OCI-LY3 (cell line): ENCODE measurements around the gene TMEM132D.

Experiments
- H2AFZ ChIP-seq: fragments of 200-600, 300-600 bp; shearing (Covaris generic); 2 replicates; pipeline ENCODE4 v1.6.0; 2014; ENCODE audit warnings: antibody characterized with exemption, low read depth, low read length
- H3K27ac ChIP-seq: fragments of 200-600, 300-600 bp; sonication (generic); 2 replicates; pipeline ENCODE4 v1.5.1; 2014; ENCODE audit warnings: mild to moderate bottlenecking, low read length, moderate library complexity, mixed read lengths
- H3K27me3 ChIP-seq: fragments of 200-600, 300-600 bp; sonication (generic); 2 replicates; pipeline ENCODE4 v1.6.1; 2014; ENCODE audit warnings: low read depth, low read length, mixed read lengths
- H3K36me3 ChIP-seq: fragments of 200-600, 300-600 bp; sonication (generic); replicated peaks from 2 replicates; pipeline ENCODE3; 2014; ENCODE audit warnings: low read depth, low read length, mixed read lengths
- H3K4me1 ChIP-seq: fragments of 300-600, 200-600 bp; sonication (generic); 2 replicates; pipeline ENCODE4 v1.6.1; 2014; ENCODE audit warnings: low read length, mixed read lengths
- H3K4me2 ChIP-seq: fragments of 200-600, 300-600 bp; sonication (generic); 2 replicates; pipeline ENCODE4 v1.6.1; 2014; ENCODE audit warnings: low read length, mixed read lengths
- H3K4me3 ChIP-seq: fragments of 300-600, 200-600 bp; sonication (generic); 2 replicates; pipeline ENCODE4 v1.5.1; 2014; ENCODE audit warnings: antibody characterized with exemption, mild to moderate bottlenecking, low read length, moderate library complexity
- H3K79me2 ChIP-seq: fragments of 300-600, 200-600 bp; shearing (Covaris generic); 2 replicates; pipeline ENCODE4 v1.6.1; 2014; ENCODE audit warnings: mild to moderate bottlenecking, low read length, mixed read lengths
- H3K9ac ChIP-seq: fragments of 300-600, 200-600 bp; shearing (Covaris generic); 2 replicates; pipeline ENCODE4 v1.6.0; 2014; ENCODE audit warnings: mild to moderate bottlenecking, low read length, moderate library complexity
- H3K9me3 ChIP-seq: fragments of 200-600, 300-600 bp; shearing (Covaris generic); 2 replicates; pipeline ENCODE4 v1.6.1; 2014; ENCODE audit warnings: low read length, mixed read lengths; ENCODE audit not compliant: insufficient read depth
- H4K20me1 ChIP-seq: fragments of 200-600, 300-600 bp; sonication (generic); 2 replicates; pipeline ENCODE4 v1.6.1; 2016; ENCODE audit warnings: low read length, mixed read lengths; ENCODE audit not compliant: insufficient read depth
- CTCF ChIP-seq: fragments of 200-600, 300-600 bp; sonication (generic); IDR thresholded peaks from 2 replicates; pipeline ENCODE4 v1.5.1; 2014; ENCODE audit warnings: antibody characterized with exemption, low read length, low read depth
- EZH2phosphoT487 ChIP-seq: fragments of 200-600 bp; shearing (Covaris generic); IDR thresholded peaks from 2 replicates; pipeline ENCODE4 v1.6.1; 2018; ENCODE audit warnings: antibody characterized with exemption, mixed run types, low read depth

The TMEM132D gene

DNA sequence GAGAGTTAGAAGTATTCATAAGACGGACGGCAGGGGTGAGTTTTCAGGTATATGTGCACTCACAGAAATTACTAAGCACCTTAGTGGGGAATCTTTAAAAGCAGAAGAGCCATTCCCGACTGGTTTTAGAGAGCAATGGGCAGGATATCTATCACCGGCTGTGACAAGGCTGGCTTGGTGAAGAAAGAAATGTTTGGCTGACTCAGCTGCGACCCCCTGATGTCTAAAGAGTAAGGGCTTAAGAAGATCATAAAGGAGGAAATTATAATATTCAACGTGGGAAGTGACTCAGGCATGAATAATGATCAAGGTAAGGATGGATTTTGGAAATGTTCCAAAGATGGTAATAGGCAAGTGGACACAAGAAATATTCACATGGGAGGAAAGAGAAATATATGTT lies 407.6 kb downstream of the TMEM132D start:
- Histone ChIP-seq H3K4me3 (no peak overlapping the region), H2AFZ (no peak overlapping the region), H4K20me1 (no peaks in the 10 kb centered on the region), H3K9ac (no peak overlapping the region), H3K4me1 (no peaks in the 10 kb centered on the region), H3K27ac (no peak overlapping the region), H3K79me2 (no peaks in the 10 kb centered on the region), H3K27me3 (no peaks in the 10 kb centered on the region), H3K36me3 (no peaks in the 10 kb centered on the region), H3K9me3 (no peaks in the 10 kb centered on the region), H3K4me2 (no peak overlapping the region)
- TF ChIP-seq EZH2phosphoT487, result no peak
- TF ChIP-seq CTCF, result no peak

DNA sequence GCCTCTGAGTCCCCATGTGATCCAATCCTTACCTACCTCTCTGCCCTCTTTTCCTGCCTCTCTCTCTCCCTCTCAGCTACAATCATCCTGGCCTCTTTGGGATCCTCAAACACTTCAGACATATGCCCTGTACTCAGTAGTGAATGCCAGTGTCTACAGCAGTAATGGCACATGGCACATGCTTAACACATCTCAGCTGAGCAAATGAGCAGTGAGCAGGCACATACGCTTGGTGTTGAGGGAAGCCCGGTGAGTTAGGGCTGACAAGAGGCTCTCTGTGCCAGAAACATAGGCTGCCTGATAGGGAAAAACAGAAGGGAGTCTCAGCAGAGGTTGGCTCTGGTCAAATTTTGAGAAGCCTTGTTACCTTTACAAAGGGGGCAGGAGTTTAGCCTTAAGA lies 409.1 kb downstream of the TMEM132D start:
- H2AFZ ChIP-seq, result no peak overlapping the region
- H4K20me1 ChIP-seq, result no peaks in the 10 kb centered on the region
- H3K36me3 ChIP-seq, result no peaks in the 10 kb centered on the region
- H3K4me3 ChIP-seq, result no peak overlapping the region
- H3K27ac ChIP-seq, result no peak overlapping the region
- H3K27me3 ChIP-seq, result no peaks in the 10 kb centered on the region
- no peaks in the 10 kb centered on the region for H3K79me2 ChIP-seq
- no peak overlapping the region for H3K9ac ChIP-seq
- TF ChIP-seq EZH2phosphoT487 (no peak), CTCF (no peak)
- no peaks in the 10 kb centered on the region for H3K9me3 ChIP-seq
- no peaks in the 10 kb centered on the region for H3K4me1 ChIP-seq
- H3K4me2 ChIP-seq, result no peak overlapping the region

DNA sequence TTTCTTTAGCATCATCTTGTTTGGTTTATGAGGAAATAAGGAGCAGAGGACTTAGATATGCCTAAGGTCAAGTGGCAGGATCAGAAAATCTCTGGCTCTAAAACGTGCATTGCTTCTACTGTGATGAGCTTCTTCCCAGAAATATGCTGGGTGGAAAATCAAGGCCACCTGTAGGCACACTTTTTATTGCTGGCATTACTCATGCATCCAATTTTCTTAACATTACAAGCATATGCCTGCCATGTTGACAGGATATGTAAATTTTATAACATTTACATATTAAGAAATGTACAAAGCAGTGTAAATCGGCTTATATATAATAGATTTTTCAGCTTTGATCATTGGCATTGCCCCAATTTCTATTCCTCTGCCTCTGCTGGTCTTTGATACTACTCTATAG lies 409.6 kb downstream of the TMEM132D start:
- no peaks in the 10 kb centered on the region for H3K36me3 ChIP-seq
- TF ChIP-seq EZH2phosphoT487, result no peak
- TF ChIP-seq CTCF, result no peak
- H3K9me3 ChIP-seq, result no peaks in the 10 kb centered on the region
- no peaks in the 10 kb centered on the region for H3K4me1 ChIP-seq
- no peak overlapping the region for H2AFZ ChIP-seq
- H3K4me3 ChIP-seq, result no peak overlapping the region
- no peak overlapping the region for H3K9ac ChIP-seq
- no peaks in the 10 kb centered on the region for H4K20me1 ChIP-seq
- H3K27me3 ChIP-seq, result no peaks in the 10 kb centered on the region
- no peak overlapping the region for H3K4me2 ChIP-seq
- H3K27ac ChIP-seq, result no peak overlapping the region
- no peaks in the 10 kb centered on the region for H3K79me2 ChIP-seq

DNA sequence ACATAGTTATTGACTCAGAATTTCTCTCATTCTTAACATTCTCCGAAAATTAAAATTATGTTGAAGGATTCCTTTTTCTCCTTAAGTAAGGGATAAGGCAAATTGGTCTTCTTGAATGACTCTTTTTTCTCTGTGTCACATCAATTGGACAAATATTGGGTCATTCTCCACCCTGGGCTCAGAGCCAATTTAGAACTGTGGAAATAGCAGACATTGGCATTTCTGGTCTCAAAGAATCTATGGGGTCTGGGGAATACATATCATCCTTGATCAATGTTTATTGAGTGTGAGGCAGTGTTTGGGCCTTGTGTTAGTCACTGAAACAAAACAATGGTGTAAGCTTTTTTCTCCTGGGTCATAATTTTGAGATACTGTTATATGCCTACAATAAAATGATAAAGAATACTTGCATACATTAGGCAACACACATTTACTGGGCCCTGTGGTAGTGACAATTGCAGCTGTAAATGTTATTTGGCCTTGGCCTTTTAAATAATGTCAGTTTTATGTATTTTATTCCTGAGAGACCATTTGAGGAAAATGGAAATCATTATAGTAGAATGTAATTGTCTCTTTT lies 414.6 kb downstream of the TMEM132D start:
- Histone ChIP-seq H2AFZ (no peak overlapping the region), H3K27ac (no peak overlapping the region), H3K9me3 (no peaks in the 10 kb centered on the region), H4K20me1 (no peaks in the 10 kb centered on the region), H3K27me3 (no peaks in the 10 kb centered on the region), H3K79me2 (no peaks in the 10 kb centered on the region), H3K4me2 (no peak overlapping the region), H3K4me3 (no peak overlapping the region), H3K36me3 (no peaks in the 10 kb centered on the region), H3K4me1 (no peaks in the 10 kb centered on the region), H3K9ac (no peak overlapping the region)
- no peak for TF ChIP-seq CTCF
- no peak for TF ChIP-seq EZH2phosphoT487
